Panc1 (cell line): ENCODE measurements around the gene ISOC2. TPM values are rescaled to one million over a fixed set of nuclear protein-coding genes. Genes with fewer than 3 reads are reported as not detected.

Source experiments
- ATAC-seq: fragments of 200-7000 bp; cut with Tn5 transposase; 2 replicates; pipeline ENCODE4 v1.9.1; 2020; ENCODE audit warnings: mild to moderate bottlenecking, moderate library complexity
- BruUV-seq: library from RNA; stranded (reverse); fragments of 400-500 nt; replicated peaks from 2 replicates; lab custom pipeline; 2021; lab: Mats Ljungman, UMichigan
- CTCF ChIA-PET: fragments of 300-600 bp; sonication (Branson Sonifier 250); formaldehyde crosslinking; loops from one replicate; lab custom pipeline; 2022; ENCODE audit warnings: antibody characterized with exemption; lab: Charles Lee
- POLR2A ChIA-PET: fragments of 300-600 bp; sonication (Branson Sonifier 250); formaldehyde crosslinking; loops from one replicate; lab custom pipeline; 2022; ENCODE audit warnings: antibody characterized with exemption; lab: Charles Lee
- DNase-seq: peaks from one replicate; pipeline ENCODE4 v3.0.0-alpha.2; 2010; ENCODE audit warnings: low read depth, low spot score
- H3K27ac ChIP-seq: 2 replicates; pipeline ENCODE4 v1.5.1; 2011; ENCODE audit warnings: mild to moderate bottlenecking, low read length, inconsistent platforms
- H3K27me3 ChIP-seq: fragments of 200-500 bp; sonication (Bioruptor generic); 2 replicates; pipeline ENCODE4 v1.6.0; 2014; ENCODE audit warnings: low read length, inconsistent platforms; ENCODE audit not compliant: control insufficient read depth, insufficient read depth
- H3K36me3 ChIP-seq: fragments of 200-500 bp; sonication (Bioruptor generic); 2 replicates; pipeline ENCODE4 v1.5.1; 2014; ENCODE audit warnings: inconsistent platforms, mild to moderate bottlenecking, low read length, moderate library complexity; ENCODE audit not compliant: control insufficient read depth, insufficient read depth
- H3K4me1 ChIP-seq: 2 replicates; pipeline ENCODE4 v1.5.1; 2011; ENCODE audit warnings: inconsistent platforms, mild to moderate bottlenecking, low read length, moderate library complexity; ENCODE audit not compliant: control insufficient read depth, insufficient read depth
- H3K4me3 ChIP-seq, 2 experiments: 2 replicates each; pipeline ENCODE4 v1.5.1; 2011 to 2012; ENCODE audit warnings: low read depth in 2 of 2, low read length in 2 of 2, mild to moderate bottlenecking in 2 of 2, inconsistent platforms in 1 of 2, moderate library complexity in 1 of 2
- H3K9me3 ChIP-seq: fragments of 200-500 bp; sonication (Bioruptor generic); 2 replicates; pipeline ENCODE4 v1.5.1; 2014; ENCODE audit warnings: low read depth, mild to moderate bottlenecking, inconsistent platforms, low read length, moderate library complexity; ENCODE audit not compliant: control insufficient read depth, insufficient read depth
- POLR2AphosphoS5 ChIP-seq: IDR thresholded peaks from 2 replicates; pipeline ENCODE4 v1.6.1; 2012; ENCODE audit warnings: mild to moderate bottlenecking, low read depth, low read length, moderate library complexity
- SIN3A ChIP-seq: IDR thresholded peaks from 2 replicates; pipeline ENCODE4 v1.6.1; 2012; ENCODE audit warnings: low read depth, mild to moderate bottlenecking, low read length, moderate library complexity, borderline replicate concordance; ENCODE audit not compliant: insufficient read depth
- TCF7L2 ChIP-seq: IDR thresholded peaks from 2 replicates; pipeline ENCODE4 v1.6.1; 2011; ENCODE audit warnings: mild to moderate bottlenecking, low read depth, low read length, inconsistent platforms
- in situ Hi-C: cut with HindIII; loops from 2 replicates; pipeline ENCODE4 v1.10.0; 2016; ENCODE audit warnings: low sequenced_read_pairs, low pct_unique_long_range_greater_than_20kb
- intact Hi-C: fragments of 100-400 bp; cut with micrococcal nuclease; formaldehyde crosslinking; loops from one replicate; pipeline ENCODE4 v1.10.0; 2022; ENCODE audit not compliant: unreplicated experiment
- total RNA-seq: library from RNA; stranded (reverse); gene quantifications from one replicate; pipeline ENCODE4 v1.2.1, GENCODE V29; 2021; ENCODE audit not compliant: unreplicated experiment
- TF ChIP-seq, protein P1 (sequence below), 2 experiments: IDR thresholded peaks; 2 replicates each; pipeline ENCODE4 v1.6.1; 2011 to 2012; ENCODE audit warnings: low read depth in 2 of 2, control low read depth in 1 of 2, low read length in 1 of 2, mild to moderate bottlenecking in 1 of 2, moderate library complexity in 1 of 2; ENCODE audit not compliant: insufficient read depth in 1 of 2
- TF ChIP-seq, protein P2 (sequence below): fragments of 450-650 bp; IDR thresholded peaks from 2 replicates; pipeline ENCODE4 v1.5.1; 2017; ENCODE audit warnings: mild to moderate bottlenecking

ISOC2 gene
- total RNA-seq, 1 experiment from 2014 or later, result 150 TPM

DNA sequence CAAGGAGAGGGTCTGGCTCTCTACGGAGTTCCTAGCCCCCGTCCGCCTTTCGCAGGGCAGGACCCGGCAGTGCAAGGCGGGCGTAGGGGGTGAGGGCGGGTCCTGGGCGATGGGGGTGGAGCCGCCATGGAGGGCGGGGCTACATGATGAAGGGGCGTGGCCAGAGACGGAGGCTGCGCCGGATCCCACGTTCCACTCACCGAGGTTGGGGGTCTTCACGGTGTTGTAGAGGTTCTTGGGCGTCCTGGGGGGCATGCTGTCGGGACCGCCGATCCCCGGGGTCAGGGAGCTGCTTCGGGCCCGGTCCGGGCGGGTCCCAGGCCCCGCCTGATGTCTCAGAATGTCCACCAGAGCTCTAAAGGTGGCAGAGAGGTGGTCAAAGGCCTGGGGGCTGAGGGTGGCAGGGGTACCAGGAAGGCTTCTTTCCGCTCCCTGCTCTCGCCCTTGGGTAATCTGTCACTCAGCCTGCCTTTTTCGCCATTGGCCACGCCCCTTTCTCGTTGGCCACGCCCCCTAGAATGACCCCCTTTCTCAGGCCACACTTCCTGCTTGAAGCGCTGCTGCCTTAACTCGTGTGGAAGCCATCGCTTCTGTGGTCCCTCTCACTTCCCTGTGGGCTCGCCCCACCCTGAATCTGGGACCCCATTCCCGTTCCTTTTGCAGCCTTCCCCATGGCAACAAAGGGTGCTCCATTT is 20.9 kb downstream of the ISOC2 start:
- H3K27me3 ChIP-seq, result peaks cover 21% of the 10 kb centered on the region
- peak overlapping the region in 1 of 2 experiments; percentile 19; a peak in 1 of 4 replicates for H3K4me3 ChIP-seq

DNA sequence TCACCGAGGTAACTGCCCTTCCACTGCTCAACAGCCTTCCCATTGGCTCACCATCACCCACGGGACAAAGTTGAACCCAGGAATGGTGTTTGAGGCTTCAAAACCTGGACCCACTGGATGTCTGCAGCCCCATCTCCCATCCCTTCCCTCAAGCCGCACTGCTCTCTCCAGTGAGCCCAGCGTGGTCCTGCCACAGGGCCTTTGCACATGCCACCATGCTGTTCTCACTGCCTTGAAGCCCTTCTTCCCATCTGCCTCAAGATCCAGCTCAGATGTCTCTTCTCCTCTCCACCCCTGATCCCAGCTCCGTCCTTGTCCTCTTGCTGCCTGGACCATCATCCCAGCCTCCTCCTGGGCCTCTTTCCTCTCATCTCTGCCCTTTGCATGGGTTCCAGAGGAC is 22.4 kb downstream of the ISOC2 start:
- H3K27ac ChIP-seq, result no peak overlapping the region
- peaks cover 14% of the 10 kb centered on the region for H3K27me3 ChIP-seq
- no peaks in the 10 kb centered on the region for H3K36me3 ChIP-seq
- H3K4me1 ChIP-seq, result peaks cover 5% of the 10 kb centered on the region; the same call in 1 of the 2 replicates
- ChIA-PET POLR2A (no interaction called here), CTCF (no interaction called here)
- no TSS peak for BruUV-seq
- no peak overlapping the region for H3K4me3 ChIP-seq
- in situ Hi-C loops (no loop called here), intact Hi-C loops (no loop called here)
- DNase-seq, result no peak
- TF ChIP-seq SIN3A, result no peak
- TF ChIP-seq POLR2AphosphoS5, result no peak
- TF ChIP-seq, protein P1, sequence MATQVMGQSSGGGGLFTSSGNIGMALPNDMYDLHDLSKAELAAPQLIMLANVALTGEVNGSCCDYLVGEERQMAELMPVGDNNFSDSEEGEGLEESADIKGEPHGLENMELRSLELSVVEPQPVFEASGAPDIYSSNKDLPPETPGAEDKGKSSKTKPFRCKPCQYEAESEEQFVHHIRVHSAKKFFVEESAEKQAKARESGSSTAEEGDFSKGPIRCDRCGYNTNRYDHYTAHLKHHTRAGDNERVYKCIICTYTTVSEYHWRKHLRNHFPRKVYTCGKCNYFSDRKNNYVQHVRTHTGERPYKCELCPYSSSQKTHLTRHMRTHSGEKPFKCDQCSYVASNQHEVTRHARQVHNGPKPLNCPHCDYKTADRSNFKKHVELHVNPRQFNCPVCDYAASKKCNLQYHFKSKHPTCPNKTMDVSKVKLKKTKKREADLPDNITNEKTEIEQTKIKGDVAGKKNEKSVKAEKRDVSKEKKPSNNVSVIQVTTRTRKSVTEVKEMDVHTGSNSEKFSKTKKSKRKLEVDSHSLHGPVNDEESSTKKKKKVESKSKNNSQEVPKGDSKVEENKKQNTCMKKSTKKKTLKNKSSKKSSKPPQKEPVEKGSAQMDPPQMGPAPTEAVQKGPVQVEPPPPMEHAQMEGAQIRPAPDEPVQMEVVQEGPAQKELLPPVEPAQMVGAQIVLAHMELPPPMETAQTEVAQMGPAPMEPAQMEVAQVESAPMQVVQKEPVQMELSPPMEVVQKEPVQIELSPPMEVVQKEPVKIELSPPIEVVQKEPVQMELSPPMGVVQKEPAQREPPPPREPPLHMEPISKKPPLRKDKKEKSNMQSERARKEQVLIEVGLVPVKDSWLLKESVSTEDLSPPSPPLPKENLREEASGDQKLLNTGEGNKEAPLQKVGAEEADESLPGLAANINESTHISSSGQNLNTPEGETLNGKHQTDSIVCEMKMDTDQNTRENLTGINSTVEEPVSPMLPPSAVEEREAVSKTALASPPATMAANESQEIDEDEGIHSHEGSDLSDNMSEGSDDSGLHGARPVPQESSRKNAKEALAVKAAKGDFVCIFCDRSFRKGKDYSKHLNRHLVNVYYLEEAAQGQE (IDR thresholded peaks at IDR 0.05; ENCODE audit: insufficient read depth in 1 of 2, low read depth in 2 of 2, low read length in 1 of 2), result no peak
- no peak for TF ChIP-seq TCF7L2
- TF ChIP-seq, protein P2, sequence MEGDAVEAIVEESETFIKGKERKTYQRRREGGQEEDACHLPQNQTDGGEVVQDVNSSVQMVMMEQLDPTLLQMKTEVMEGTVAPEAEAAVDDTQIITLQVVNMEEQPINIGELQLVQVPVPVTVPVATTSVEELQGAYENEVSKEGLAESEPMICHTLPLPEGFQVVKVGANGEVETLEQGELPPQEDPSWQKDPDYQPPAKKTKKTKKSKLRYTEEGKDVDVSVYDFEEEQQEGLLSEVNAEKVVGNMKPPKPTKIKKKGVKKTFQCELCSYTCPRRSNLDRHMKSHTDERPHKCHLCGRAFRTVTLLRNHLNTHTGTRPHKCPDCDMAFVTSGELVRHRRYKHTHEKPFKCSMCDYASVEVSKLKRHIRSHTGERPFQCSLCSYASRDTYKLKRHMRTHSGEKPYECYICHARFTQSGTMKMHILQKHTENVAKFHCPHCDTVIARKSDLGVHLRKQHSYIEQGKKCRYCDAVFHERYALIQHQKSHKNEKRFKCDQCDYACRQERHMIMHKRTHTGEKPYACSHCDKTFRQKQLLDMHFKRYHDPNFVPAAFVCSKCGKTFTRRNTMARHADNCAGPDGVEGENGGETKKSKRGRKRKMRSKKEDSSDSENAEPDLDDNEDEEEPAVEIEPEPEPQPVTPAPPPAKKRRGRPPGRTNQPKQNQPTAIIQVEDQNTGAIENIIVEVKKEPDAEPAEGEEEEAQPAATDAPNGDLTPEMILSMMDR, result no peak
- no peak for ATAC-seq
- H3K9me3 ChIP-seq, result no peaks in the 10 kb centered on the region

More for the DNA sequence above, 20.9 kb downstream of the ISOC2 start:
- Histone ChIP-seq H3K9me3 (no peaks in the 10 kb centered on the region), H3K27ac (no peak overlapping the region), H3K36me3 (no peaks in the 10 kb centered on the region), H3K4me1 (peaks cover 5% of the 10 kb centered on the region; the same call in 1 of the 2 replicates)
- ChIA-PET CTCF (no interaction called here), POLR2A (no interaction called here)
- intact Hi-C loops (no loop called here), in situ Hi-C loops (no loop called here)
- TF ChIP-seq TCF7L2 (no peak), POLR2AphosphoS5 (no peak), SIN3A (no peak)
- TF ChIP-seq, protein P2, result no peak
- TF ChIP-seq, protein P1 (IDR thresholded peaks at IDR 0.05; ENCODE audit: insufficient read depth in 1 of 2, low read depth in 2 of 2, low read length in 1 of 2), result no peak
- ATAC-seq (no peak), DNase-seq (no peak)
- no TSS peak for BruUV-seq
